DOHH2 (cell line): ENCODE data around the gene GIMAP8.

Experiments used
- CTCF ChIP-seq: fragments of 200-600 bp; sonication (generic); IDR thresholded peaks from one replicate; pipeline ENCODE4 v1.5.1; 2014; ENCODE audit warnings: antibody characterized with exemption, mild to moderate bottlenecking, low read depth, low read length; ENCODE audit not compliant: poor library complexity, severe bottlenecking
- EZH2phosphoT487 ChIP-seq: fragments of 200-600 bp; sonication (generic); IDR thresholded peaks from 2 replicates; pipeline ENCODE4 v1.6.1; 2017; ENCODE audit warnings: borderline replicate concordance, mild to moderate bottlenecking, antibody characterized with exemption, low read length, moderate library complexity, mixed read lengths

- TF ChIP-seq CTCF (no peak), EZH2phosphoT487 (no peak)
Measured at GRCh38 chr7:150481186-150481920, 30.9 kb downstream of the GIMAP8 start.
